Heart left ventricle (tissue), 13 donors: ENCODE results near the gene RNF150.

ENCODE experiments used
- CTCF ChIP-seq, 12 donors: fragments of 200-600 bp; sonication (generic) in 4 of 12; IDR thresholded peaks; one replicate each; pipeline versions ENCODE4 v1.5.0 to v1.8.0; 2018 to 2022; ENCODE audit warnings: antibody characterized with exemption in 12 of 12, mild to moderate bottlenecking in 5 of 12
- POLR2A ChIP-seq, 2 donors: fragments of 450-650 bp; IDR thresholded peaks; one replicate each; pipeline ENCODE4 v1.6.1; 2017; ENCODE audit warnings: antibody characterized with exemption in 2 of 2, mild to moderate bottlenecking in 2 of 2, moderate library complexity in 2 of 2
- donor health status: ischemic (EF 13 %, LVEDD 7.1; RV severe dilation, severe dysfunction).
- donor health status: DM: no; HTN: yes; CAD: no.
- donor health status: DM: no; HTN: no; CAD: no.
- donor health status: ischemic (EF 25% LVEDD 6.9; RV normal size, moderate dysfunction).
- donor health status: ischemic (EF 25% LVEDD 5.7; RV mildly dilated, moderate dysfunction).
- donor health status: ischemic (EF 35%, LVEDD 5.7; RV mildly dilated, moderate dysfunction).
- donor health status: nonischemic (EF 11% LVEDD 7.7; RV severe dilation, severe dysfunction).
- donor health status: DM: yes; HTN: yes; CAD: no.
- donor health status: PGD.
- donor health status: ischemic (EF 29% LVEDD 5.4; RV normal size, mild dysfunction).
- donor health status: nonischemic (EF 23%, LVEDD 6.1; RV moderate dilation, normal function).

- TF ChIP-seq CTCF (IDR thresholded peaks at IDR 0.05) = no peak
- TF ChIP-seq POLR2A (IDR thresholded peaks at IDR 0.05) = no peak
Measured at GRCh38 chr4:141004823-141005222, 128.4 kb downstream of the RNF150 start.
